ENCODE measurements around the gene NHS.

The NHS gene

GRCh38 chrX:17432158-17432557, 57.2 kb downstream of the NHS start:
- FAIRE-seq = no peak
- DNase-seq (ENCODE audit: insufficient read length, low spot score) = no peak
- TF ChIP-seq, protein P1, sequence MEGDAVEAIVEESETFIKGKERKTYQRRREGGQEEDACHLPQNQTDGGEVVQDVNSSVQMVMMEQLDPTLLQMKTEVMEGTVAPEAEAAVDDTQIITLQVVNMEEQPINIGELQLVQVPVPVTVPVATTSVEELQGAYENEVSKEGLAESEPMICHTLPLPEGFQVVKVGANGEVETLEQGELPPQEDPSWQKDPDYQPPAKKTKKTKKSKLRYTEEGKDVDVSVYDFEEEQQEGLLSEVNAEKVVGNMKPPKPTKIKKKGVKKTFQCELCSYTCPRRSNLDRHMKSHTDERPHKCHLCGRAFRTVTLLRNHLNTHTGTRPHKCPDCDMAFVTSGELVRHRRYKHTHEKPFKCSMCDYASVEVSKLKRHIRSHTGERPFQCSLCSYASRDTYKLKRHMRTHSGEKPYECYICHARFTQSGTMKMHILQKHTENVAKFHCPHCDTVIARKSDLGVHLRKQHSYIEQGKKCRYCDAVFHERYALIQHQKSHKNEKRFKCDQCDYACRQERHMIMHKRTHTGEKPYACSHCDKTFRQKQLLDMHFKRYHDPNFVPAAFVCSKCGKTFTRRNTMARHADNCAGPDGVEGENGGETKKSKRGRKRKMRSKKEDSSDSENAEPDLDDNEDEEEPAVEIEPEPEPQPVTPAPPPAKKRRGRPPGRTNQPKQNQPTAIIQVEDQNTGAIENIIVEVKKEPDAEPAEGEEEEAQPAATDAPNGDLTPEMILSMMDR (IDR thresholded peaks at IDR 0.05; ENCODE audit: insufficient read depth, missing control alignments) = no peak

DNA sequence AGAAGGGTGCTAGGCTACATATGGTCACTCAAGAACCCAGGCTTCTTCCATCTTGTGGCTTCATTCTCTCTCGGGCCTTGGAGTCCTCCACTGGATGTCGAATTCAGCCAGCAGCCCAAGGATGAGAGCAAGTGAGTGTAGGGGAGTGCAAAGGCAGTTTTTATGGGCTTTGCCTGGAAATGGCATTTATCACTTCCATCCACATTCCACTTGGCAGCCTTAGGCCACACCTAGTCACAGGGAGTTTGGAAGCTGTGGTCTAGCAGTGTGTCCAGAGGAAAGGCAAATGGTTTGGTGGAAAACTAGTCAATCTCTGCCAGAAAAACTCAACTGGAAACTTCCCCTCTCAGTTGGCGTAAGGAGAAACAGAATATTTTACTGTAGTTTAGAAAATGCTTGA, 59.0 kb downstream of the NHS start:
- TF ChIP-seq, protein P1 (IDR thresholded peaks at IDR 0.05; ENCODE audit: insufficient read depth, missing control alignments) = no peak
- DNase-seq (ENCODE audit: insufficient read length, low spot score) (no peak), FAIRE-seq (no peak)

GRCh38 chrX:17435476-17435875, 60.5 kb downstream of the NHS start:
- TF ChIP-seq, protein P1 (IDR thresholded peaks at IDR 0.05; ENCODE audit: insufficient read depth, missing control alignments) = no peak
- DNase-seq (ENCODE audit: insufficient read length, low spot score) (no peak), FAIRE-seq (no peak)

- no peak for DNase-seq (ENCODE audit: insufficient read length, low spot score)
- no peak for FAIRE-seq
- TF ChIP-seq, protein P1 (IDR thresholded peaks at IDR 0.05; ENCODE audit: insufficient read depth, missing control alignments) = no peak
Measured at GRCh38 chrX:17438221-17438620, 63.2 kb downstream of the NHS start.

DNA sequence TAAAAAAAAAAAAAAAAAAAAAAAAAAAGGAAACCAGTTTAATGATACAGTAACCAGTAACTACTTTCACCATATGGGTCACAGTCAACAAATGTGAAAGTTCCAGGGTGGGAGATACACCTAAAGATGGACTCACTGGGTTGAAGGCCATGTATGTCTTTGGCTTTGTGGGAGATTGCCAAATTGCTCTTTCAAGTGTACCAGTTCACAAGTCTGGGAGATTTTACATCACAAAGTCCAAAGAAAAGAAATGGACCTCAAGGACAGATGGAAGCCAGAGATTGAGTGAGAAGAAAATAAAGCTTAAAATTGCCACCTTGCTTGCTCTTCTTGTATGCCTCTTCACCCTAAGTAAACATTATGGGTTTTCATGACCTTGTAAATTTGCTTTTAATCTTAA, 65.3 kb downstream of the NHS start:
- DNase-seq (ENCODE audit: insufficient read length, low spot score) (no peak), FAIRE-seq (no peak)
- TF ChIP-seq, protein P1 (IDR thresholded peaks at IDR 0.05; ENCODE audit: insufficient read depth, missing control alignments) = no peak

DNA sequence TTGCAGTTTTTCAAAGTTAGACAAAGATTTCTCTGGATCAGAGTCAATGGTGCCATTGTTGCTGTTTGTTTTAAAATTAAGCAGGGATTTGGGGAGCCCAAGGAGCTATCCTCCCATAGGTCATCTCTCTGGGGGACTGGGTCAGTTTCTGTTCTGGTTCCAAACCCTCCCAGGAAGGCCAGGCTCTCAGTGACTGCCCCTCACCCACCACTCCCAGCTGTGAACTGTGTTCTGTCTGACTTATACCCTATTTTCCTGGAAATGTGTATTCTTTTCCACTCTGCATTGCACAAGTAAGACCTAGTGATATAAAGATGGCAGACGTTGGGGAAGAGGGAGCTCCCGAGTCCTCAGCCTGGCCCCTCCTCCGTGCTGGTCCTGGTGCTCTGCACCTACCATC, 65.8 kb downstream of the NHS start:
- FAIRE-seq (no peak), DNase-seq (ENCODE audit: insufficient read length, low spot score) (no peak)
- TF ChIP-seq, protein P1 (IDR thresholded peaks at IDR 0.05; ENCODE audit: insufficient read depth, missing control alignments) = no peak

DNA sequence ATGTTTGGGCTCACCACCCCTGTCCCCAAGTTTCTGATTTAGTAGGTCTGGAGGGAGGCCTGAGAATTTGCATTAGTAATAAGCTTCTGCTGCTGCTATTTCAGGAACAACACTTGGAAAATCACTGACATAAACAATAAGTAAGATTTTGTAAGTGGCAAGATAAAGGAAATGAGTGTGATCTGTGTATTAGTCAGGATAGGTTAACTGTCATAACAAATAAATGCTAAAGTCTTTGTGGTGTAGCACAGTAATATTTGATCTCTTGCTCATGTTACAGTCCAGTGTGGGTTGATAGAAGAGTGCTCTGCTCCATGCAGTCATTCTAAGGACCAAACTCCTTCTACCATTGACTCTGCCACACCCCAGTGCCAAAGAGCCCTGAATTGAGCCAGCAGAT, 67.0 kb downstream of the NHS start:
- TF ChIP-seq, protein P1 (IDR thresholded peaks at IDR 0.05; ENCODE audit: insufficient read depth, missing control alignments) = no peak
- FAIRE-seq (no peak), DNase-seq (ENCODE audit: insufficient read length, low spot score) (no peak)

Measured in D721Med (cell line).